ENCODE data around the gene ATP2B1.
"Not testable (repeated sequence)": the region's sequence is repeated elsewhere in the genome, so short reads cannot be mapped to it uniquely, and the experiment has no call there.

The ATP2B1 gene

GRCh38 chr12:89708565-89709156 is at the start of gene ATP2B1:
TSS of gene ATP2B1 (minus strand) at chr12:89708838. CDS start at chr12:89655886, 52,952 bp downstream.
- peak; percentile 77 for DNase-seq

- not testable (repeated sequence) for DNase-seq
Observed at GRCh38 chr12:89757987-89758386, 49.3 kb upstream of the ATP2B1 start.

GRCh38 chr12:89756585-89757398 is 48.2 kb upstream of the ATP2B1 start:
- DNase-seq, result no peak

GRCh38 chr12:89756194-89756584 is 47.6 kb upstream of the ATP2B1 start:
- no peak for DNase-seq

GRCh38 chr12:89753997-89754396 is 45.4 kb upstream of the ATP2B1 start:
- no peak for DNase-seq

GRCh38 chr12:89752341-89752740 is 43.7 kb upstream of the ATP2B1 start:
- no peak for DNase-seq

GRCh38 chr12:89750389-89751351 is 42.0 kb upstream of the ATP2B1 start:
- no peak for DNase-seq

GRCh38 chr12:89748791-89749190 is 40.2 kb upstream of the ATP2B1 start:
- DNase-seq, result no peak

GRCh38 chr12:89745286-89745685 is 36.6 kb upstream of the ATP2B1 start:
- DNase-seq, result no peak

GRCh38 chr12:89742337-89743022 is 33.8 kb upstream of the ATP2B1 start:
- DNase-seq, result no peak

- DNase-seq, result no peak
Observed at GRCh38 chr12:89740943-89741342, 32.3 kb upstream of the ATP2B1 start.

GRCh38 chr12:89736995-89737394 is 28.4 kb upstream of the ATP2B1 start:
- DNase-seq, result no peak

- DNase-seq, result no peak
Observed at GRCh38 chr12:89733579-89734201, 25.1 kb upstream of the ATP2B1 start.

GRCh38 chr12:89732522-89732921 is 23.9 kb upstream of the ATP2B1 start:
- no peak for DNase-seq

- no peak for DNase-seq
Observed at GRCh38 chr12:89731614-89732013, 23.0 kb upstream of the ATP2B1 start.

GRCh38 chr12:89731089-89731488 is 22.5 kb upstream of the ATP2B1 start:
- no peak for DNase-seq

GRCh38 chr12:89729946-89730459 is 21.4 kb upstream of the ATP2B1 start:
- no peak for DNase-seq

- DNase-seq, result no peak
Observed at GRCh38 chr12:89723276-89723675, 14.6 kb upstream of the ATP2B1 start.

GRCh38 chr12:89721291-89721987 is 12.8 kb upstream of the ATP2B1 start:
- no peak for DNase-seq

GRCh38 chr12:89717759-89718523 is 9.3 kb upstream of the ATP2B1 start:
- no peak for DNase-seq

- DNase-seq, result no peak
Observed at GRCh38 chr12:89712706-89713105, 4.1 kb upstream of the ATP2B1 start.

Data from NCI-H446 treated with DMSO at 0.1 percent for 48 hours (cell line).